Keratinocyte (primary cell): ENCODE data around the gene ULBP3.

Experiments used
- CTCF ChIP-seq, 3 experiments: IDR thresholded peaks in 1 of 3; conservative IDR thresholded peaks in 1 of 3; optimal IDR thresholded peaks in 1 of 3; 2 replicates in 2 of 3; 3 replicates in 1 of 3; pipeline versions ENCODE3 to v1.5.1; 2011; ENCODE audit warnings: low read length in 3 of 3, mild to moderate bottlenecking in 3 of 3, moderate library complexity in 2 of 3, control low read depth in 1 of 3, inconsistent platforms in 1 of 3; ENCODE audit not compliant: insufficient read depth in 2 of 3; ENCODE audit errors: extremely low read depth in 1 of 3
- EZH2 ChIP-seq: IDR thresholded peaks from one replicate; pipeline ENCODE4 v1.6.1; 2012; ENCODE audit warnings: inconsistent platforms, mild to moderate bottlenecking, low read length, moderate library complexity

GRCh38 chr6:150024646-150025155, 44.2 kb downstream of the ULBP3 start:
- TF ChIP-seq CTCF (optimal IDR thresholded peaks at IDR 0.05 in 1 of 3, IDR thresholded peaks at IDR 0.05 in 1 of 3, conservative IDR thresholded peaks at IDR 0.05 in 1 of 3; ENCODE audit: extremely low read depth in 1 of 3, insufficient read depth in 2 of 3, low read length in 3 of 3) (no peak), EZH2 (no peak)
